ENCODE data around the gene VAMP8.
"Not testable (repeated sequence)": the region's sequence is repeated elsewhere in the genome, so short reads cannot be mapped to it uniquely, and the experiment has no call there.

The VAMP8 gene

GRCh38 chr2:85541753-85542457, 35.5 kb upstream of the VAMP8 start:
- TF ChIP-seq, protein P1, sequence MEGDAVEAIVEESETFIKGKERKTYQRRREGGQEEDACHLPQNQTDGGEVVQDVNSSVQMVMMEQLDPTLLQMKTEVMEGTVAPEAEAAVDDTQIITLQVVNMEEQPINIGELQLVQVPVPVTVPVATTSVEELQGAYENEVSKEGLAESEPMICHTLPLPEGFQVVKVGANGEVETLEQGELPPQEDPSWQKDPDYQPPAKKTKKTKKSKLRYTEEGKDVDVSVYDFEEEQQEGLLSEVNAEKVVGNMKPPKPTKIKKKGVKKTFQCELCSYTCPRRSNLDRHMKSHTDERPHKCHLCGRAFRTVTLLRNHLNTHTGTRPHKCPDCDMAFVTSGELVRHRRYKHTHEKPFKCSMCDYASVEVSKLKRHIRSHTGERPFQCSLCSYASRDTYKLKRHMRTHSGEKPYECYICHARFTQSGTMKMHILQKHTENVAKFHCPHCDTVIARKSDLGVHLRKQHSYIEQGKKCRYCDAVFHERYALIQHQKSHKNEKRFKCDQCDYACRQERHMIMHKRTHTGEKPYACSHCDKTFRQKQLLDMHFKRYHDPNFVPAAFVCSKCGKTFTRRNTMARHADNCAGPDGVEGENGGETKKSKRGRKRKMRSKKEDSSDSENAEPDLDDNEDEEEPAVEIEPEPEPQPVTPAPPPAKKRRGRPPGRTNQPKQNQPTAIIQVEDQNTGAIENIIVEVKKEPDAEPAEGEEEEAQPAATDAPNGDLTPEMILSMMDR (IDR thresholded peaks at IDR 0.05; ENCODE audit: extremely low read depth, missing control alignments), result no peak
- no peak for DNase-seq (ENCODE audit: low spot score)

GRCh38 chr2:85542777-85543176, 34.6 kb upstream of the VAMP8 start:
- TF ChIP-seq, protein P1 (IDR thresholded peaks at IDR 0.05; ENCODE audit: extremely low read depth, missing control alignments), result no peak
- DNase-seq (ENCODE audit: low spot score), result no peak

DNA sequence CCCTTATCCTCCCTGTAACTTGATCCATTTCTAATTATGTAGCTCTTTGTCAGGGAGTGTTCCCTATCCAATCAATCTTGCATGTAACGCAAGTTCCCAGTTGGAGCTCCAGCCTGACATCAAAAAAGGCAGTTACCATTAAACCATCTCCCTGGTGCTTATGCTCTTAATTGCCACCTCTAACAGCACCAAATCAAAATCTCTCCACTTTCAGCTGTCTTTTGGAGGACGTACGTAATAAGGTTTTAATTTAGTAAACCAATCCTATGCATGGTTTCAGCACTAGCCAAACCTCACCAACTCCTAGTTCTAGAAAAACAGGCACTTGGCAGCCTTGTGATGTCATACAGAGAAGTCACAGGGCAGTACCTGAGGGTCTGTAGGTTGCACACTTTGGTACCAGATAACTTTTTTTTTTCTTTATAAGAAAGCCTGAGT, 33.1 kb upstream of the VAMP8 start:
- not testable (repeated sequence) for DNase-seq (ENCODE audit: low spot score)

DNA sequence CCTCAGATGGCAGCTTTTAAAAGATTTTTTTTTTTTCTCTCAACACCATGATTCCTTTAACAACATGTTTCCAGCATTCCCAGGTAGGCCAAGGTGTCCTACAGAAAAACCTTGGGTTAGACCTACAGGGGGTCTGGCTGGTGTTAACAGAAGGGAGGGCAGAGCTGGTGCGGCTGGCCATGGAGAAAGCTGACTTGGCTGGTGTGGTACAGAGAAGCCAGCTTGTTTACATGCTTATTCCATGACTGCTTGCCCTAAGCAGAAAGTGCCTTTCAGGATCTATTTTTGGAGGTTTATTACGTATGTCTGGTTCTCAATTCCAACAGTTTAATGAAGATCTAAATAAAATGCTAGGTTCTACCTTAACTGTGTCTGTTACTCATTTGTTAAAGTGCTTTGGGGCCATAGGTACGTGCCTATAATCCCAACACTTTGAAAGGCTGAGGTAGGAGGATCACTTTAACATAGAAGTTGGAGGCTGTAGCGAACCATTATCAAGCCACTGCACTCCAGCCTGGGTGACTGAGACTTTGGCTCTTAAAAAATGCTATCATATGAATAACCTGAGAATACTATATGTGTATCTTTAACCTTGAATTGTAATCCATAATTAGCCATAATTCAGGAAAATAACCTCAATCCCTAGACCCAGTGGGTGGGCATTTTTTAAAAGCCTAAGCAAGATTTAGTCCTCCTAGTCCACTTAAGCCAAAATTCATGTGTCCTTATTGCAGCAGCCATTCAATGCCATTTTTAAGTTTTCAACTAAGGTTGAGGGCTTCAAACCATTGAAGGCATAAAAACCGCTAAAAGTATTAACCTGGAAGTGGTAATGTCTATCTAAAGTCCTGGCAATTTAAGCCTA, 32.2 kb upstream of the VAMP8 start:
- DNase-seq (ENCODE audit: low spot score), result not testable (repeated sequence)

DNA sequence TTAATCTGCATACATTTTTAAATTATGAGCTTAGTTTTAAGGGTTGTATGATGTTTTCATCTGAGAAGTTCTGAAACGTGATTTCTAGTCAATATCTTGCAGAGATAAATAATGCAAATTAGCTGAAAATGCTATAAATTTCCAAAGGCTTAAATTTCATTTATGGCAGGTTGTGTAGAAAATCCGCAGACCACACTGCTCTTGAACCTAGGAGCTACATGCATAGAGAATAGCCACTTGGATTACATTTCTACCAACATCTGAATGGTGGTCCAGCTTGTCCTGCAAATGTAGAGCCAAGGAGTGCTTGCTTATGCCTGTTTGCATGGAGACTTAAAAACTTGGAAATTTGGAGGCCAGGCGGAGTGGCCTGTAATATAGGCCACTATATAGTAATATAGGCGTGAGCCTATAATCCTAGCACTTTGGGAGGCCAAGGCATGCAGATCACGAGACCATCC, 31.6 kb upstream of the VAMP8 start:
- TF ChIP-seq, protein P1 (IDR thresholded peaks at IDR 0.05; ENCODE audit: extremely low read depth, missing control alignments), result no peak
- DNase-seq (ENCODE audit: low spot score), result no peak

DNA sequence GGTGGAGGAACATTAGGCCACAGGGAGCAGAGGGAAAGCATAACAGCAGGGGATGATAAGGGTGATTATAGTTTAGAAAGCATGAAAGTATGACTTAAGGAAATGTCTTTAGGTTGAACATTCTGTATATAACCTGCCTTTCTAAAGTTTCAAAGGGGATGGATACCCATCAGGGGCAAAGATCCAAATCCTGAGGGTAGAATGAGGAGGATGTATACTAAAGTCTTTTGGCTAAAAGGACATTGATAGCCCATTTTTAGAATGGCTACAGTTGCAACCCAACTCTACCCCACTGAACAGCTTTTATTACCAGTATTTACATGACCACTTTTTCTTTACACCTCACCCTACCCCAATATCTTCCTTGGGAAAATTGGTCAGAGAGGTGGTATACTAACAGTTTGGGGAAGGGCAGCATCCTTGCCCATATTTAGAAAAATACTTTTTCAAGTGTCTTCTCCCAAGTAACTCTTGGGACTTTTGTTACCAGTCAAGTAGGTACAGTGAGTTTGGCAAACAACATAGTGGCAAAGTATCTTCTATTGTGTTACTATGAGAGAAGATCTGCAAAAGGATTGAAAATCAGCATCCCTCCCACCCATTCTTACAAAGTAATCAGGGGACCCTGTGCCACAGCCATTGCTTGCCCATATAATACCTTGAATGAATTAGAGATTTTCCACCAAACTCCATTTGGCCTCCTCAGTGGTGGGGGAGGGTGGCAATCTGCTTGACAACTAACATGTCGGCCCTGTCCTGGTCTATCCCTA, 30.1 kb upstream of the VAMP8 start:
- TF ChIP-seq, protein P1 (IDR thresholded peaks at IDR 0.05; ENCODE audit: extremely low read depth, missing control alignments), result no peak
- DNase-seq (ENCODE audit: low spot score), result no peak

DNA sequence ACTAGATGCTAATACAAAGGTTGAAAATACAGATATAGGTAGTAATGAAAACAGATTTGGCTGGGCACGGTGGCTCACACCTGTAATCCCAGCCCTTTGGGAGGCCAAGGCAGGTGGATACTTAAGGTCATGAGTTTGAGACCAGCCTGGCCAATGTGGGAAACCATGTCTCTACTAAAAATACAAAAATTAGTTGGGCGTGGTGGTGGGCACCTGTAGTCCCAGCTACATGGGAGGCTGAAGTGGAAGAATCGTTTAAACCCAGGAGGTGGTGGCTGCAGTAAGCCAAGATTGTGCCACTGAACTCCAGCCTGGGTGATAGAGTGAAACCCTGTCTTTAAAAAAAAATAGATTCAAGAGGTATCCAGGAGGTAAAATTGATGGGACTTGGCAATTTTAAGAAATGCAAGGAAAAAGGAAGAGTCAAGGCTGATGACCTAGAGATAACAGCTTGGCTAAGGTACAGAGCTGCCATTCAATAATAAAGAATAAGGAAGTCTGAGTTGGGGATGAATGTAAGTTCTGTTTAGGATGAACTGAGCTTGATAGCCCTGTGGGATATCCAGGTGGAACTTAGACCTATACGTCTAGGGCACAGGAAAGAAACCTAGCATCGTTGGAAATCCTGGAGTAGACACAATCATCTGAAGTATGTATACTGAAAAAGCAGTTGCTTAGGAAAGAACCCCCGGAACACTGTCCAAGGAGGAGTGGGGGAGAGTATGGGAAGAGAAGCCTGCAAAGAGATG, 29.4 kb upstream of the VAMP8 start:
- TF ChIP-seq, protein P1 (IDR thresholded peaks at IDR 0.05; ENCODE audit: extremely low read depth, missing control alignments), result no peak
- no peak for DNase-seq (ENCODE audit: low spot score)
